Measurements from ENCODE around the gene FYN. TPM values are rescaled to one million over a fixed set of nuclear protein-coding genes. Genes with fewer than 3 reads are reported as not detected.

The FYN gene
- polyA plus RNA-seq, 1 donor (not counting 4 experiments of a cell fraction or from before 2014, with no cell fraction given) = 24.7 TPM

DNA sequence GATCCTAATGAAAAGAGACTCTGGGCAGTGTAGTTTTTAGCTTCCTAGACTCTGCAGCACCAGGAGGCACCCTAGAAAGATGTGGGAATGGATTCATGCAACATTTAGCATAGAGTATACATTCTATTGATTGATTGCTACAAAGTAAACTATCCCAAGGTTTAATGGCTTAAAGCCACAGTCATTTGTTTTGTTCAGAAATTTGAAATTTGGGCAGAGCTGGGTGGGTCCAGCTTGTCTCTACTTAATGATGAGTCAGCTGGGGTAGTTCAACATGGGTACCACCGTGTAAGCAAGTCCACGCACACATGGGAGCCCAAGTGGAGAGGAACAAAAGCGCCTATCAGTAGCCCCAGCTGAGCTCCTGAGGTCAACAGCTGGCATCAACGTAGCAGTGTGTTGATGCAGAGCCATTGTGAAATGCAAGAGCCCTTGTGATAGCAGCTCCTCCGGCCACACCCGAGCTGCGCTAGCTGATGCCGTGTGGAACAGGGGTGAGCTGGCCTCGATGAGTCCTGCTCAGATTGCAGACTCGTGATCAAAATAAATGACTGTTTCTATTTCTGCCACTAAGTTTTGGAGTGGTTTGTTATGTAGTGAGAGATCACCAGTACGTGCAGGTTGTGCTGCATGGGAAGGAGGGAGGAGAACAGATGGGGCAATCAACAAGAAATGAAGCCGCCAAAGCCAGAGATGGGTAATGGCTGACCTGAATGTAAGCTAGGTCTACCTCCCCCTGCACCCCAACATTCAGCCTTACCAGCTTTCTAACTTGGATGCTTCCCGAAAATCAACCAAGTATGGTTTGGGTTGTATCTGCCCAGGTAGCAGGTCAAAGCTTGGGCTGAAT lies 221.8 kb downstream of the FYN start:
- H3K27ac ChIP-seq (ENCODE audit: control insufficient read depth, insufficient read depth, low read length) = no peak overlapping the region
- DNase-seq (ENCODE audit: low read depth, low spot score) (no peak), FAIRE-seq (no peak)
- H4K20me1 ChIP-seq (ENCODE audit: control insufficient read depth, extremely low read depth, insufficient read depth, low read length) = no peaks in the 10 kb centered on the region
- no peaks in the 10 kb centered on the region for H3K36me3 ChIP-seq (ENCODE audit: control insufficient read depth in 2 of 2, extremely low read depth in 1 of 2, insufficient read depth in 2 of 2, low read length in 2 of 2)
- no peak overlapping the region for H3K9ac ChIP-seq (ENCODE audit: control insufficient read depth, extremely low read depth, insufficient read depth, low read length)
- no peaks in the 10 kb centered on the region for H3K9me3 ChIP-seq (ENCODE audit: control insufficient read depth, low read depth, low read length)
- H3K4me1 ChIP-seq (ENCODE audit: control insufficient read depth, extremely low read depth, insufficient read depth, low read length) = no peaks in the 10 kb centered on the region
- dilution Hi-C loops (cut with MboI; ENCODE audit: extremely low pct_ligation_motif_present, low sequenced_read_pairs) = no loop called here
- no peaks in the 10 kb centered on the region for H3K9me1 ChIP-seq (ENCODE audit: control insufficient read depth, extremely low read depth, insufficient read depth, low read length)
- no peak for TF ChIP-seq EZH2 (IDR thresholded peaks at IDR 0.05; ENCODE audit: low read length)
- TF ChIP-seq CTCF (optimal IDR thresholded peaks at IDR 0.05 in 1 of 3, IDR thresholded peaks at IDR 0.05 in 1 of 3, conservative IDR thresholded peaks at IDR 0.05 in 1 of 3; ENCODE audit: extremely low read depth in 1 of 3, insufficient read depth in 2 of 3, low read length in 3 of 3) = no peak
- H2AFZ ChIP-seq (ENCODE audit: control insufficient read depth, low read length) = no peak overlapping the region
- H3K79me2 ChIP-seq (ENCODE audit: control insufficient read depth, insufficient read depth, low read length) = no peaks in the 10 kb centered on the region
- H3K4me3 ChIP-seq (ENCODE audit: control insufficient read depth in 2 of 3, extremely low read depth in 1 of 3, insufficient read depth in 2 of 3, low read depth in 1 of 3, low read length in 3 of 3) = no peak overlapping the region
- H3K27me3 ChIP-seq (ENCODE audit: control insufficient read depth, extremely low read depth, insufficient read depth, low read length) = no peaks in the 10 kb centered on the region
- no peak overlapping the region for H3K4me2 ChIP-seq (ENCODE audit: control insufficient read depth, extremely low read depth, insufficient read depth, low read depth, low read length)

- H3K9ac ChIP-seq (ENCODE audit: control insufficient read depth, extremely low read depth, insufficient read depth, low read length) = no peak overlapping the region
- no peak for DNase-seq (ENCODE audit: low read depth, low spot score)
- H3K27ac ChIP-seq (ENCODE audit: control insufficient read depth, insufficient read depth, low read length) = no peak overlapping the region
- no peak for FAIRE-seq
- H3K9me3 ChIP-seq (ENCODE audit: control insufficient read depth, low read depth, low read length) = no peaks in the 10 kb centered on the region
- H3K9me1 ChIP-seq (ENCODE audit: control insufficient read depth, extremely low read depth, insufficient read depth, low read length) = no peaks in the 10 kb centered on the region
- H3K27me3 ChIP-seq (ENCODE audit: control insufficient read depth, extremely low read depth, insufficient read depth, low read length) = no peaks in the 10 kb centered on the region
- TF ChIP-seq CTCF (optimal IDR thresholded peaks at IDR 0.05 in 1 of 3, IDR thresholded peaks at IDR 0.05 in 1 of 3, conservative IDR thresholded peaks at IDR 0.05 in 1 of 3; ENCODE audit: extremely low read depth in 1 of 3, insufficient read depth in 2 of 3, low read length in 3 of 3) = no peak
- no peak overlapping the region for H3K4me2 ChIP-seq (ENCODE audit: control insufficient read depth, extremely low read depth, insufficient read depth, low read depth, low read length)
- no peaks in the 10 kb centered on the region for H3K4me1 ChIP-seq (ENCODE audit: control insufficient read depth, extremely low read depth, insufficient read depth, low read length)
- H3K36me3 ChIP-seq (ENCODE audit: control insufficient read depth in 2 of 2, extremely low read depth in 1 of 2, insufficient read depth in 2 of 2, low read length in 2 of 2) = no peaks in the 10 kb centered on the region
- no peaks in the 10 kb centered on the region for H4K20me1 ChIP-seq (ENCODE audit: control insufficient read depth, extremely low read depth, insufficient read depth, low read length)
- H2AFZ ChIP-seq (ENCODE audit: control insufficient read depth, low read length) = no peak overlapping the region
- no peak overlapping the region for H3K4me3 ChIP-seq (ENCODE audit: control insufficient read depth in 2 of 3, extremely low read depth in 1 of 3, insufficient read depth in 2 of 3, low read depth in 1 of 3, low read length in 3 of 3)
- H3K79me2 ChIP-seq (ENCODE audit: control insufficient read depth, insufficient read depth, low read length) = no peaks in the 10 kb centered on the region
- dilution Hi-C loops (cut with MboI; ENCODE audit: extremely low pct_ligation_motif_present, low sequenced_read_pairs) = no loop called here
Measured at GRCh38 chr6:111650049-111650448, 223.2 kb downstream of the FYN start.
